OCI-LY3 (cell line): ENCODE measurements around the gene CASK.

ENCODE experiments used
- EZH2phosphoT487 ChIP-seq: fragments of 200-600 bp; shearing (Covaris generic); IDR thresholded peaks from 2 replicates; pipeline ENCODE4 v1.6.1; 2018; ENCODE audit warnings: antibody characterized with exemption, mixed run types, low read depth
- TF ChIP-seq, protein P1 (sequence below): fragments of 200-600, 300-600 bp; sonication (generic); IDR thresholded peaks from 2 replicates; pipeline ENCODE4 v1.5.1; 2014; ENCODE audit warnings: antibody characterized with exemption, low read length, low read depth

GRCh38 chrX:41526271-41526670 is 397.1 kb downstream of the CASK start:
- TF ChIP-seq, protein P1, sequence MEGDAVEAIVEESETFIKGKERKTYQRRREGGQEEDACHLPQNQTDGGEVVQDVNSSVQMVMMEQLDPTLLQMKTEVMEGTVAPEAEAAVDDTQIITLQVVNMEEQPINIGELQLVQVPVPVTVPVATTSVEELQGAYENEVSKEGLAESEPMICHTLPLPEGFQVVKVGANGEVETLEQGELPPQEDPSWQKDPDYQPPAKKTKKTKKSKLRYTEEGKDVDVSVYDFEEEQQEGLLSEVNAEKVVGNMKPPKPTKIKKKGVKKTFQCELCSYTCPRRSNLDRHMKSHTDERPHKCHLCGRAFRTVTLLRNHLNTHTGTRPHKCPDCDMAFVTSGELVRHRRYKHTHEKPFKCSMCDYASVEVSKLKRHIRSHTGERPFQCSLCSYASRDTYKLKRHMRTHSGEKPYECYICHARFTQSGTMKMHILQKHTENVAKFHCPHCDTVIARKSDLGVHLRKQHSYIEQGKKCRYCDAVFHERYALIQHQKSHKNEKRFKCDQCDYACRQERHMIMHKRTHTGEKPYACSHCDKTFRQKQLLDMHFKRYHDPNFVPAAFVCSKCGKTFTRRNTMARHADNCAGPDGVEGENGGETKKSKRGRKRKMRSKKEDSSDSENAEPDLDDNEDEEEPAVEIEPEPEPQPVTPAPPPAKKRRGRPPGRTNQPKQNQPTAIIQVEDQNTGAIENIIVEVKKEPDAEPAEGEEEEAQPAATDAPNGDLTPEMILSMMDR, result no peak
- TF ChIP-seq EZH2phosphoT487, result no peak
